Measurements from ENCODE around the gene MSL1. TPM values are rescaled to one million over a fixed set of nuclear protein-coding genes. Genes with fewer than 3 reads are reported as not detected.

The MSL1 gene
- polyA plus RNA-seq, 1 donor = 130 TPM

GRCh38 chr17:40091691-40092397, 29.9 kb upstream of the MSL1 start:
- Histone ChIP-seq H3K36me3 (ENCODE audit: control insufficient read depth, insufficient read depth, low read length) (peaks cover 84% of the 10 kb centered on the region), H3K9me3 (ENCODE audit: control insufficient read depth, low read depth, low read length) (no peaks in the 10 kb centered on the region), H3K4me3 (ENCODE audit: low read length) (no peak overlapping the region), H3K4me1 (ENCODE audit: control insufficient read depth, insufficient read depth, low read length) (peaks cover 13% of the 10 kb centered on the region), H3K27ac (ENCODE audit: low read length) (no peak overlapping the region), H3K27me3 (ENCODE audit: control insufficient read depth, insufficient read depth, low read length) (no peaks in the 10 kb centered on the region)
- DNase-seq = no peak
- no CpG with 5 or more reads among the region's 18 CpGs for WGBS (ENCODE audit: insufficient coverage, low lambda C conversion rate)

GRCh38 chr17:40092581-40092980, 29.2 kb upstream of the MSL1 start:
- DNase-seq = no peak
- Histone ChIP-seq H3K4me3 (ENCODE audit: low read length) (no peak overlapping the region), H3K27ac (ENCODE audit: low read length) (no peak overlapping the region), H3K36me3 (ENCODE audit: control insufficient read depth, insufficient read depth, low read length) (peaks cover 80% of the 10 kb centered on the region), H3K9me3 (ENCODE audit: control insufficient read depth, low read depth, low read length) (no peaks in the 10 kb centered on the region), H3K27me3 (ENCODE audit: control insufficient read depth, insufficient read depth, low read length) (no peaks in the 10 kb centered on the region), H3K4me1 (ENCODE audit: control insufficient read depth, insufficient read depth, low read length) (peaks cover 20% of the 10 kb centered on the region)
- no CpG with 5 or more reads among the region's 3 CpGs for WGBS (ENCODE audit: insufficient coverage, low lambda C conversion rate)

GRCh38 chr17:40093005-40093579, 28.7 kb upstream of the MSL1 start:
- Histone ChIP-seq H3K9me3 (ENCODE audit: control insufficient read depth, low read depth, low read length) (no peaks in the 10 kb centered on the region), H3K27me3 (ENCODE audit: control insufficient read depth, insufficient read depth, low read length) (no peaks in the 10 kb centered on the region), H3K4me1 (ENCODE audit: control insufficient read depth, insufficient read depth, low read length) (peaks cover 25% of the 10 kb centered on the region), H3K36me3 (ENCODE audit: control insufficient read depth, insufficient read depth, low read length) (peaks cover 75% of the 10 kb centered on the region), H3K4me3 (ENCODE audit: low read length) (no peak overlapping the region), H3K27ac (ENCODE audit: low read length) (no peak overlapping the region)
- no peak for DNase-seq
- no CpG with 5 or more reads among the region's 29 CpGs for WGBS (ENCODE audit: insufficient coverage, low lambda C conversion rate)

- Histone ChIP-seq H3K9me3 (ENCODE audit: control insufficient read depth, low read depth, low read length) (no peaks in the 10 kb centered on the region), H3K36me3 (ENCODE audit: control insufficient read depth, insufficient read depth, low read length) (peaks cover 69% of the 10 kb centered on the region), H3K4me3 (ENCODE audit: low read length) (no peak overlapping the region), H3K27me3 (ENCODE audit: control insufficient read depth, insufficient read depth, low read length) (no peaks in the 10 kb centered on the region), H3K4me1 (ENCODE audit: control insufficient read depth, insufficient read depth, low read length) (peaks cover 31% of the 10 kb centered on the region), H3K27ac (ENCODE audit: low read length) (no peak overlapping the region)
- no CpG with 5 or more reads among the region's 16 CpGs for WGBS (ENCODE audit: insufficient coverage, low lambda C conversion rate)
- no peak for DNase-seq
These were observed 28.1 kb upstream of the MSL1 start for GRCh38 chr17:40093580-40094201.

GRCh38 chr17:40094874-40095273, 26.9 kb upstream of the MSL1 start:
- Histone ChIP-seq H3K9me3 (ENCODE audit: control insufficient read depth, low read depth, low read length) (peaks cover 4% of the 10 kb centered on the region), H3K27me3 (ENCODE audit: control insufficient read depth, insufficient read depth, low read length) (no peaks in the 10 kb centered on the region), H3K4me1 (ENCODE audit: control insufficient read depth, insufficient read depth, low read length) (peaks cover 30% of the 10 kb centered on the region), H3K36me3 (ENCODE audit: control insufficient read depth, insufficient read depth, low read length) (peaks cover 58% of the 10 kb centered on the region), H3K4me3 (ENCODE audit: low read length) (no peak overlapping the region), H3K27ac (ENCODE audit: low read length) (no peak overlapping the region)
- no peak for DNase-seq
- 100% methylated on average over 3 of the region's 14 CpGs for WGBS (ENCODE audit: insufficient coverage, low lambda C conversion rate)

- H3K27ac ChIP-seq (ENCODE audit: low read length) = no peak overlapping the region
- H3K4me1 ChIP-seq (ENCODE audit: control insufficient read depth, insufficient read depth, low read length) = peaks cover 34% of the 10 kb centered on the region
- WGBS (ENCODE audit: insufficient coverage, low lambda C conversion rate) = no CpG with 5 or more reads among the region's 17 CpGs
These were observed 26.3 kb upstream of the MSL1 start for GRCh38 chr17:40095351-40095943.

GRCh38 chr17:40095944-40096791, 25.6 kb upstream of the MSL1 start:
- H3K4me1 ChIP-seq (ENCODE audit: control insufficient read depth, insufficient read depth, low read length) = peaks cover 40% of the 10 kb centered on the region
- H3K36me3 ChIP-seq (ENCODE audit: control insufficient read depth, insufficient read depth, low read length) = peaks cover 46% of the 10 kb centered on the region
- 67% methylated on average over 4 of the region's 23 CpGs for WGBS (ENCODE audit: insufficient coverage, low lambda C conversion rate)
- peaks cover 4% of the 10 kb centered on the region for H3K9me3 ChIP-seq (ENCODE audit: control insufficient read depth, low read depth, low read length)
- H3K27me3 ChIP-seq (ENCODE audit: control insufficient read depth, insufficient read depth, low read length) = no peaks in the 10 kb centered on the region
- H3K27ac ChIP-seq (ENCODE audit: low read length) = peak overlapping the region; percentile 32
- H3K4me3 ChIP-seq (ENCODE audit: low read length) = no peak overlapping the region
- peak in 1 of 2 donors; percentile 51 for DNase-seq

More at GRCh38 chr17:40095351-40095943, 26.3 kb upstream of the MSL1 start:
- DNase-seq = no peak
- no peak overlapping the region for H3K4me3 ChIP-seq (ENCODE audit: low read length)
- no peaks in the 10 kb centered on the region for H3K27me3 ChIP-seq (ENCODE audit: control insufficient read depth, insufficient read depth, low read length)
- H3K36me3 ChIP-seq (ENCODE audit: control insufficient read depth, insufficient read depth, low read length) = peaks cover 52% of the 10 kb centered on the region
- H3K9me3 ChIP-seq (ENCODE audit: control insufficient read depth, low read depth, low read length) = peaks cover 4% of the 10 kb centered on the region

GRCh38 chr17:40097087-40097486, 24.7 kb upstream of the MSL1 start:
- no CpG with 5 or more reads among the region's 10 CpGs for WGBS (ENCODE audit: insufficient coverage, low lambda C conversion rate)
- H3K27ac ChIP-seq (ENCODE audit: low read length) = peak overlapping the region; percentile 93
- H3K9me3 ChIP-seq (ENCODE audit: control insufficient read depth, low read depth, low read length) = peaks cover 4% of the 10 kb centered on the region
- peaks cover 47% of the 10 kb centered on the region for H3K4me1 ChIP-seq (ENCODE audit: control insufficient read depth, insufficient read depth, low read length)
- no peaks in the 10 kb centered on the region for H3K27me3 ChIP-seq (ENCODE audit: control insufficient read depth, insufficient read depth, low read length)
- DNase-seq = no peak
- no peak overlapping the region for H3K4me3 ChIP-seq (ENCODE audit: low read length)
- peaks cover 38% of the 10 kb centered on the region for H3K36me3 ChIP-seq (ENCODE audit: control insufficient read depth, insufficient read depth, low read length)

- peak; percentile 96 to 97 for DNase-seq
- WGBS (ENCODE audit: insufficient coverage, low lambda C conversion rate) = 82% methylated on average over 1 of the region's 9 CpGs
- H3K9me3 ChIP-seq (ENCODE audit: control insufficient read depth, low read depth, low read length) = peaks cover 4% of the 10 kb centered on the region
- H3K36me3 ChIP-seq (ENCODE audit: control insufficient read depth, insufficient read depth, low read length) = peaks cover 30% of the 10 kb centered on the region
- no peak overlapping the region for H3K4me3 ChIP-seq (ENCODE audit: low read length)
- H3K27me3 ChIP-seq (ENCODE audit: control insufficient read depth, insufficient read depth, low read length) = no peaks in the 10 kb centered on the region
- H3K4me1 ChIP-seq (ENCODE audit: control insufficient read depth, insufficient read depth, low read length) = peaks cover 53% of the 10 kb centered on the region
- peak overlapping the region; percentile 93 for H3K27ac ChIP-seq (ENCODE audit: low read length)
These were observed 23.6 kb upstream of the MSL1 start for GRCh38 chr17:40097931-40098845.

Measured in large intestine (tissue), 3 donors.